ENCODE measurements around the gene DNAH8. TPM values are rescaled to one million over a fixed set of nuclear protein-coding genes. Genes with fewer than 3 reads are reported as not detected.
A peak's percentile ranks its signal among the peaks of the same experiment; 100 is the strongest.
"Not testable (repeated sequence)": the region's sequence is repeated elsewhere in the genome, so short reads cannot be mapped to it uniquely, and the experiment has no call there.

Gene DNAH8
- total RNA-seq, 2 experiments from 2014 or later: 0.06 to 0.11 TPM

DNA sequence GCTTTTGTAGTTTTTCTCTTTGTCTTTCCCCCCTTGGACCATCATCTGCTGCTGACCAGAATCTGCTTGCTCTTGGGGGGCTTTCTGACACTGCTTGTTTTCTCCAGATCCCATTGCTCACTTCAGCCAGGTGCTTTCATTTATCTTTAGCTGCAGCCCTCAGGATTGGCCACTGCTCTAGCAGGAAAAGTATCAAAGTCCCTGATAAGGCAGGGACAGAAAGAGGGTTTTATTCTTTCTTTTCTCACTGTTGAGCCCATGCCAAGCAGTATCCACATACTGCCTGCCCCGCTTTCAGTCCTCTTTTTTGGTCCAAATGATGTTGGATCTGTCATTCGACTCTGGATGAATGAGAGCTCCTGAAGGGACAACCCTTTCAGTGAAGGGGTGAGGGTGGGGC is 141.4 kb downstream of the DNAH8 start:
- Mint-ChIP-seq H3K27ac (no peak overlapping the region), H3K4me1 (peaks cover 2% of the 10 kb centered on the region), H3K36me3 (no peaks in the 10 kb centered on the region), H3K9me3 (no peaks in the 10 kb centered on the region), H3K27me3 (peaks cover 25% of the 10 kb centered on the region), H3K4me3 (no peak overlapping the region)
- POLR2A ChIA-PET: no interaction called here
- DNase-seq (no peak), ATAC-seq (ENCODE audit: low read depth) (no peak)

GRCh38 chr6:38857815-38858214 is 142.7 kb downstream of the DNAH8 start:
- no peak overlapping the region for H3K27ac Mint-ChIP-seq
- peaks cover 21% of the 10 kb centered on the region for H3K27me3 Mint-ChIP-seq
- no peak overlapping the region for H3K4me3 Mint-ChIP-seq
- no peaks in the 10 kb centered on the region for H3K36me3 Mint-ChIP-seq
- ATAC-seq (ENCODE audit: low read depth) (no peak), DNase-seq (no peak)
- no peaks in the 10 kb centered on the region for H3K9me3 Mint-ChIP-seq
- peaks cover 2% of the 10 kb centered on the region for H3K4me1 Mint-ChIP-seq
- POLR2A ChIA-PET: no interaction called here

GRCh38 chr6:38860041-38860440 is 144.9 kb downstream of the DNAH8 start:
- peaks cover 16% of the 10 kb centered on the region for H3K27me3 Mint-ChIP-seq
- no peak overlapping the region for H3K4me3 Mint-ChIP-seq
- peaks cover 2% of the 10 kb centered on the region for H3K4me1 Mint-ChIP-seq
- H3K36me3 Mint-ChIP-seq: no peaks in the 10 kb centered on the region
- ATAC-seq (ENCODE audit: low read depth): no peak
- H3K27ac Mint-ChIP-seq: no peak overlapping the region
- no peak for DNase-seq
- no peaks in the 10 kb centered on the region for H3K9me3 Mint-ChIP-seq
- POLR2A ChIA-PET: no interaction called here

DNA sequence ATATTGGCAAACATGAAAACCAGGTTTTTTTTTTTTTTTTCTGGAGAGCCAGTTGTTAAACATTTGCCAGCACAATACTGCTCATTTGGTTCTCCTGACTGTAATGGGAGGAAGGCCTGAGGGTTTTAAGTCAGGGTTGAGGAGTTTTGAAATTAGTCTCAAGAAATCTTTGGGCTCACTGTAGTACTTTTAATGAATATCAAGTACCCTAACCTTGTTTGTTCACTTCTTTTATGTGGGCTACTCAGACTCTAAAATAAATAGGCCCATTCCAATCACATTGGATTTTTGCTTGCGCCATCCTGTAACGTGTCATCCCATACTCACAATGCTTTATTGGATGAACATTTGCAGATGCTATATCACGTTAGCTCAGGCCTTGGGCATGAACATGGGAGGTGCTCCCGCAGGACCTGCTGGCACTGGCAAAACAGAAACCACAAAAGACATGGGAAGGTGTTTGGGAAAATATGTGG is 146.9 kb downstream of the DNAH8 start:
- Mint-ChIP-seq H3K27me3 (peaks cover 14% of the 10 kb centered on the region), H3K4me1 (peaks cover 2% of the 10 kb centered on the region), H3K4me3 (no peak overlapping the region), H3K36me3 (no peaks in the 10 kb centered on the region), H3K27ac (no peak overlapping the region), H3K9me3 (no peaks in the 10 kb centered on the region)
- POLR2A ChIA-PET: no interaction called here
- ATAC-seq (ENCODE audit: low read depth) (no peak), DNase-seq (no peak)

DNA sequence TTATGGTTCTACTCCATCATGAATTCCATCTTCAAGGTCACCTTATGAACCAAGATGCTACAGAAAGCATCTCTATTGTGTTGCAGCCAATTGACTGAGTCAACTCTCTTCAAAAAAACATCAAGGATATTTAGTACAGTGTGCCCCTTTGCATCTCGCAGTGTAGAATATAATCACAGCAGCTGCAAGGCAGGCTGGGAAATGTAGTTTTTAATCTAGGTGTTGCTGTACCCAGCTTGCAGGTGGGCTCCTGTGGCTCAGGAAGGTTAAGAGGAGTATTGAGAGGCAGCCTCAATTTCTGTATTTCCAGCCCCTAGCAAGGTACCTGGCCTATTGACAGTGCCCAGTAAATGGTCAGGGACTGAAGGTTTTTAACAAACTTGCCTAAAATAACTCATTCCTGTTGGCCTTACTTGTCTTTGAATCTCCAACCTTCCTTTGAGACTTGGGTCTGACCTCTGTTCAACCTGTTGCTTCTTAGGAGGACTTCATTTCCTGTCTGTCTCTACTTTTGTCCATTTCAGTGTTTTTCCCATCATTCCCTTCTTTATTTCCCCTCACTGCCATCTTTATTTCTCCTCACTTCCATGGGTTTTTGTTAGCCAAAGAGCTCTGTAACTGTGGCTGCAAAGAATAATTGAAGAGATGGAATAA is 150.5 kb downstream of the DNAH8 start:
- peaks cover 17% of the 10 kb centered on the region for H3K27me3 Mint-ChIP-seq
- POLR2A ChIA-PET: no interaction called here
- H3K9me3 Mint-ChIP-seq: no peaks in the 10 kb centered on the region
- no peaks in the 10 kb centered on the region for H3K36me3 Mint-ChIP-seq
- no peaks in the 10 kb centered on the region for H3K4me1 Mint-ChIP-seq
- no peak overlapping the region for H3K27ac Mint-ChIP-seq
- H3K4me3 Mint-ChIP-seq: no peak overlapping the region
- ATAC-seq (ENCODE audit: low read depth) (no peak), DNase-seq (no peak)

DNA sequence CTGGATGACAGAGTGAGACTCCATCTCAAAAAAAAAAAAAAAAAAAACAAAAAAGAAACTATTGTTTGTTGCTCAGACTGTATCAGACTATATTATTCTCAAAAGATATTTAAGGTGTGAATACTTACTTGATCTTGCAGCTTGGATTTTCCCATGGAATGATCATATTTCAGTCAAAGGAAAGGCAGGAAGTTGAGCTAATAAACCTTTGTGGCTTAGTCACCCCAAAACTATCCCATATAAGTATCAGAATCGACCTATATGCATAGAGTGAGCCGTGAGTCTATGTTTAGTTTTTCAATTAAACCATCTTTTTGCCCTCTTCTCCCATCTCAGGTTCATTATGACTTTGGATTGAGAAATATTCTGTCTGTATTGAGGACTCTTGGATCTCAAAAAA is 152.6 kb downstream of the DNAH8 start:
- no peaks in the 10 kb centered on the region for H3K36me3 Mint-ChIP-seq

DNA sequence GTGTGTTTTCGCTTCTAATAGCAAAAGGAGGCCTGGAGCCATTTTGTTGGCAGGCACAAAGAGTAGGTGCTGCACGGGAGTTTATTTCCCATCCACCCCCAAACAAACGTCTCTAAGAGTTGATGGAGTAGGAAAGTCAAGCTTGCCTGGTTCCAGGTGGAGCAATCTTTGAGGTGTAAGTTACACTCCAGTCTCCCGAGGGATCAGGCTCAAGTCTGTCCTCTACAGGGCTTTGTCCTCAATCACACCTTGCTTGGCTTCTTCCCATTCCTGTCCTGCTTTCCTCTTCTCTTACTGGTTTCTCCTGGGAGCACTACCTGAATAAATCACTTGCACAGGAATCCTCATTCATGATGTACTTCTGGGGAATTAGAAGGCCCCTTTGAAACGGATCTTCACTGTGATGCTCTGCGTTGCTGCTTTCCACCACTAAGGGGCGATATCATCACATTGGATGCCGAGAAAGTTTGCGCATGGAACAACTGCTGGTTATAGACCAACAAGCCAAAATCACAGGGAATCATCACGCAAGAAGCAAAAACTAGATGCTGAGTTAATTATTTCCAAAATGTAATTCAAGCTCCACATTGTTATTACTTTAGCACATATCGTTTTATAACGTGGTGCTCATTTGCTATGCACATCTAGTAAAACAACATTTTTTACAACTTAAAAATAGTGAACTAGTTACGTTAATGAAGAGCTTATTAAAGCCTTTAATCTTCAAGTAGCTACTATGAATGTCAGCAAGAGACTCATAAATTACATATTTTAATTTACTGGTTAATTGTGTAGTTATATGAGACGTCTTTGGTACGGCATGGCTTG is 156.8 kb downstream of the DNAH8 start:
- no peaks in the 10 kb centered on the region for H3K9me3 Mint-ChIP-seq
- DNase-seq: peak; percentile 52
- H3K4me1 Mint-ChIP-seq: peaks cover 24% of the 10 kb centered on the region
- peaks cover 12% of the 10 kb centered on the region for H3K27me3 Mint-ChIP-seq
- POLR2A ChIA-PET: no interaction called here
- H3K4me3 Mint-ChIP-seq: no peak overlapping the region
- H3K36me3 Mint-ChIP-seq: peaks cover 4% of the 10 kb centered on the region
- peak overlapping the region; percentile 43 for H3K27ac Mint-ChIP-seq
- no peak for ATAC-seq (ENCODE audit: low read depth)

More for the DNA sequence above, 152.6 kb downstream of the DNAH8 start:
- Mint-ChIP-seq H3K27ac (no peak overlapping the region), H3K9me3 (no peaks in the 10 kb centered on the region), H3K4me1 (peaks cover 6% of the 10 kb centered on the region), H3K27me3 (peaks cover 19% of the 10 kb centered on the region), H3K4me3 (no peak overlapping the region)
- DNase-seq (no peak), ATAC-seq (ENCODE audit: low read depth) (no peak)
- POLR2A ChIA-PET: no interaction called here

DNA sequence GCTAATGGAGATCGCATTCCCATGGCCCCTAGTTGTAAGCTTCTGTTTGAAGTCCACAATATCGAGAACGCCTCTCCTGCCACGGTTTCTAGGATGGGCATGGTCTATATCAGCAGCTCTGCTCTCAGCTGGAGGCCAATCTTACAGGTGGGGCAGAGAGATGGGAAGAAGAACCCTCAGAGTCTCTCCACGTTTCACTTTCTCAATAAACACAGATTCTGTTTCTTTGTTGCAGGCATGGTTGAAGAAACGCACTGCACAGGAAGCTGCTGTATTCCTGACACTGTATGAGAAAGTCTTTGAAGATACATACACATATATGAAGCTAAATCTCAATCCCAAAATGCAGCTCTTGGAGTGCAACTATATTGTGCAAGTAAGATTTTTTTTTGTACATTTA is 157.9 kb downstream of the DNAH8 start:
- DNase-seq (no peak), ATAC-seq (ENCODE audit: low read depth) (no peak)
- H3K4me1 Mint-ChIP-seq: peaks cover 24% of the 10 kb centered on the region
- no peak overlapping the region for H3K4me3 Mint-ChIP-seq
- no peak overlapping the region for H3K27ac Mint-ChIP-seq
- H3K9me3 Mint-ChIP-seq: no peaks in the 10 kb centered on the region
- peaks cover 4% of the 10 kb centered on the region for H3K36me3 Mint-ChIP-seq
- POLR2A ChIA-PET: no interaction called here
- H3K27me3 Mint-ChIP-seq: peaks cover 12% of the 10 kb centered on the region

DNA sequence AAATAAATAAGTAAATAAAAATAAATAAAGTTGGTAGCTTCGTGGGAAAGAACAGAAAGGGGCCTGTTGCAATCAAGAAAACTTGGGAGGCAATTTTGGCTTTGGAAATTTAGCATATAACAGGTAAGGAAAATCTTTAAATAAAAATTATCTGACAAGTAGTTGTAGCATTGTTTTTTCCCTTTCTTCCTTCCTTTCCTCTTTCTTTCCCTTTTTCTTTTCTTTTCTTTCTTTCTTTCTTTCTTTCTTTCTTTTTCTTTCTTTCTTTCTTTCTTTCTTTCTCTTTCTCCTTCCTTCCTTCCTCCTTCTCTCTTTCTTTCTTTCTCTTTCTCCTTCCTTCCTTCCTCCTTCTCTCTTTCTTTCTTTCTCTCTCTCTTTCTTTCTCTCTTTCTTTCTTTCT is 158.7 kb downstream of the DNAH8 start:
- H3K4me1 Mint-ChIP-seq: peaks cover 24% of the 10 kb centered on the region
- H3K9me3 Mint-ChIP-seq; POLR2A ChIA-PET; ATAC-seq (ENCODE audit: low read depth); H3K27ac Mint-ChIP-seq; DNase-seq; H3K36me3 Mint-ChIP-seq; H3K4me3 Mint-ChIP-seq: not testable (repeated sequence)
- H3K27me3 Mint-ChIP-seq: peaks cover 12% of the 10 kb centered on the region

DNA sequence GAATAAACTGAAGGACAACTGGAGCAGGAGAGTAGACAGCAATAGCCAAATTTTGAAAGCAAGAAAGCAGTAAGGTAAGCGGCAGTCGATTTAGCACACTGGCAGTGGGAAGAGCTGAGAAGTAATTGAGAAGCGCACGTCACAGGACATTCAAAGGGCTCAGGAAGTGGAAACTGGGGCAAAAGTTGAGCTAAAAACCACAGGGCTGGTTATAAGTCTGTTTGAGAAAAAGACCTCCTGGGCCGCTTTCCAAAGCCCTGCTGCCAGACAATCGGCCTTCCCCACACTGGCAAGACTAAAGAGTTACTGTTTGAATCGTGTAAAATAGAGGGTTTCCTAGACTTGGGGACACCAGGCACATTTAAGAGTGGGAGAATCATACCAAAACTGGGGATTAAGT is 161.4 kb downstream of the DNAH8 start:
- ATAC-seq (ENCODE audit: low read depth): peak; percentile 96
- H3K27me3 Mint-ChIP-seq: peaks cover 2% of the 10 kb centered on the region
- peak overlapping the region; percentile 72 for H3K4me3 Mint-ChIP-seq
- peaks cover 24% of the 10 kb centered on the region for H3K4me1 Mint-ChIP-seq
- DNase-seq: peak; percentile 41
- POLR2A ChIA-PET: interaction anchor here (1.0 to 1.3 kb wide), 3 partner anchors 223 to 426 kb away, joined by 3 to 4 read pairs (median 3); partner anchors contain the start of gene SAYSD1
- no peaks in the 10 kb centered on the region for H3K9me3 Mint-ChIP-seq
- H3K27ac Mint-ChIP-seq: peak overlapping the region; percentile 87
- peaks cover 4% of the 10 kb centered on the region for H3K36me3 Mint-ChIP-seq

GRCh38 chr6:38877721-38878120 is 162.6 kb downstream of the DNAH8 start:
- Mint-ChIP-seq H3K4me1 (peaks cover 19% of the 10 kb centered on the region), H3K36me3 (peaks cover 4% of the 10 kb centered on the region), H3K27ac (no peak overlapping the region), H3K9me3 (no peaks in the 10 kb centered on the region), H3K27me3 (no peaks in the 10 kb centered on the region), H3K4me3 (no peak overlapping the region)
- POLR2A ChIA-PET: no interaction called here
- ATAC-seq (ENCODE audit: low read depth) (no peak), DNase-seq (no peak)

GRCh38 chr6:38882157-38882556 is 167.0 kb downstream of the DNAH8 start:
- no peak for ATAC-seq (ENCODE audit: low read depth)
- H3K9me3 Mint-ChIP-seq: no peaks in the 10 kb centered on the region
- H3K36me3 Mint-ChIP-seq: no peaks in the 10 kb centered on the region
- no peak overlapping the region for H3K27ac Mint-ChIP-seq
- no peaks in the 10 kb centered on the region for H3K27me3 Mint-ChIP-seq
- POLR2A ChIA-PET: no interaction called here
- no peak for DNase-seq
- no peaks in the 10 kb centered on the region for H3K4me1 Mint-ChIP-seq
- H3K4me3 Mint-ChIP-seq: no peak overlapping the region

DNA sequence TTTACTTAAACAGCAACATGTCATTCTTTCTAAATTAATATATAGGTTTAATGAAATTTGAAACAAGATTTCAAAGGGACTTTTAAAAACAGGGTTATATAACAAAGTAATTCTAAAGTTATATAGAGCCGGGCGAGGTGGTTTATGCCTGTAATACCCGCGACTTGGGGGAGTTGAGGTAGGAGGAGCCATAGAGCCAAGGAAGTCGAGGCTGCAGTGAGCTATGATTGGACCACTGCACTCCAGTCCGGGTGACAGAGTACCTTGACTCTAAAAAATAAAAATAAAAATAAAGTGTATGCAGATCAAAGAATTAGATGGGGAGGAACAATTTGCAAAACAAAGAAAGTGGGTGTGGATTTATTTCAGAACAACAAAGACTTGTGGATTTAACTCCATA is 182.4 kb downstream of the DNAH8 start:
- H3K4me1 Mint-ChIP-seq: no peaks in the 10 kb centered on the region
- DNase-seq (no peak), ATAC-seq (ENCODE audit: low read depth) (no peak)
- POLR2A ChIA-PET: no interaction called here
- no peaks in the 10 kb centered on the region for H3K36me3 Mint-ChIP-seq
- H3K27ac Mint-ChIP-seq: no peak overlapping the region
- no peaks in the 10 kb centered on the region for H3K9me3 Mint-ChIP-seq
- H3K4me3 Mint-ChIP-seq: no peak overlapping the region
- peaks cover 4% of the 10 kb centered on the region for H3K27me3 Mint-ChIP-seq

All from activated naive CD8-positive, alpha-beta T cell treated with anti-CD3 and anti-CD28 coated beads, Interleukin-2, amount 10 ng/mL, durations not matched to agents 7 days and 5 days (primary cell).